Activated CD4-positive, alpha-beta T cell treated with anti-CD3 and anti-CD28 coated beads, Interleukin-2, Interleukin-4, amounts not matched to agents 100 ng/mL and 50 ng/mL, durations not matched to agents 16 hours and 8 hours (primary cell): ENCODE results near the gene RIMBP2.
"Not testable (repeated sequence)": the region's sequence is repeated elsewhere in the genome, so short reads cannot be mapped to it uniquely, and the experiment has no call there.

Experiments used
- DNase-seq: peaks from one replicate; pipeline ENCODE4 v3.0.0-alpha.2; 2020; ENCODE audit warnings: low spot score

Gene RIMBP2

DNA sequence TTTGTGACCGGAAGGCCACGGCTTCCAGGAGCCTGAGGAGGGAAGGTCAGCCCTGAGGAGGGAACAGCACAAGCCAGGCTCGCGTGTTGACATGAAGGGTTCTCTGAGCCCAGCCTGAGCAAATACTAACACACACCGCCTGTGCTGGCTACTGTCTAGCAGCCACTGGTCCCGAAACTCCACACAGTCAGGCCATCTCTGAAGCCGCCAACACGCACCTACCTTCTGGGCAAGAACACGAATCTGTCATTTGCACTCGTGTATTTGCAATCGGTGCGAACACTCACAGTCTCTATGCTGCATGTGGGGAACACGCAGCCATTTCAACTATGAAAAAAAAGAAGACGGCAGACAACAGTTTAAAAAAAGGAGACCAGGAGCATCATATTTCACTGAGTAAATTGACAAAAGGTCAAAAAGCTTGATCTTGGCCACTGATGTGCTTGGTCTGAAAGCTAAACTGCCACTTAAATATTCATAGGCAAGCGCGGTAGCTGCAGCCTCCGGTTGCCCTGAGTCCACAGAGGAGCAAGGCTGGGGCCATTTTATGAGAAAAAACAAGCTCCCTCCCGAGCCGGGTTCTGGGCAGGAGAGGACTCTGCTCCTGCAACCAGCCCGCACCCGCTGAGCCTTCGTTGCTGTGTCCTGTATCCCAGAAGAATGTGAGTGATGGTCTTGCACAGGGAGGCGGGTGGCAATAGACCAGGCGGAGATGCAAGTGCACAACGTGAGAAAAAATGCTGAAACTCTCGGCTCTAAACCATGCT lies 57.8 kb downstream of the RIMBP2 start:
- no peak for DNase-seq

DNA sequence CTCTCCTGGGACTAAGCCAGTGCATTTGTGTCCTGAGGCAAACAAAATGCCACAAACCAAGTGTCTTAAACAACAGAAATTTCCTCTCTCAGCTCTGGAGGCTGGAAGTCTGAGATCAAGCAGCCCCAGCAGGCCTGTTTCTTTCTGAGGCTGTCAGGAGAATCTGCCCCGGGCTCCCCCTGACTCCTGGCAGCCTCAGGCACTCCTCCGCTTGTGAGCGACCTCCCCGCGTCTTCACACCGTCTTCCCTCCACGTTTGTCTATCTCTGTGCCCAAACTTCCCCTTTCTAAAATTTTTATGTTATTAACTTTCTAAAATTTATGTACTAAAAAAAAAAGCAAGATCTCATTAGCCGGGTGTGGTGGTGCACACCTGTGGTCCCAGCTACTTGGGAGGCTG lies 59.7 kb downstream of the RIMBP2 start:
- no peak for DNase-seq

DNA sequence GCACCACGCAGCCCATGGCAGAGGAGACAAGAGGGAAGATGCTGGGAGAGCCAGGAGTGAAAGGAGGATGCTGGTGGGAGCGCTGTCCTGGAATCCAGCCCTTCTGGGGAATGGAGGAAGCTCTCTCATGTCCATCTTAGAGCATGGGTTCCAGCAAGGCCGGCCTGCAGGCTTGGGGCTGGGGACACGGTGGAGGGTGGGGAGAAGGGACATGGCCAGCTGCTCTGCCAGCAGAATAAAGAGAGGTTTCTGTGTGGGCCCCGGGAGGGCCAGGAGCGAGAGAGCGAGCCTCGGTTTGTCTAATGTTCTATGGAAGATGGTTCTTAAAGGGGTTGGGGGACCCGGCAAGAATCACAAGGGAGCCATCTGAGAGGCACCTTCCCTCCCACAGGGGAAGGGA lies 60.2 kb downstream of the RIMBP2 start:
- no peak for DNase-seq

DNA sequence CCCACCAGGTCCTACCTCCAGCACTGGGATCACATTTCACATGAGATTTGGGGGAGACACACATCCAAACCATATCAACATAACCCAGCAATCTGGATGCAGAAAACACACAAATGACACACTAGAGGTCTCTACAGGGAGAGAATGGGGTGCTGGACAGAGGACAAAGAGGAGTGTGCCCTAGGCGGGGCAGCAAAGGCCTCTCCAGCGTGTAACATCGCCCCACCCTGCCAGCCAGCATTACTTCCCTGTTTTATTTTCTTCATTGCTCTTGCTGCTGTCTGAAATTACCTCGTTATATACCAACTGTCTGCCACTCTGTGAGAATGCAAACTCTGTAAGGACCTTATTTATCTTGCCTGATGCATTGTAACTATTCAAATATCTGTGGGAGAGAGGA lies 61.1 kb downstream of the RIMBP2 start:
- no peak for DNase-seq

DNA sequence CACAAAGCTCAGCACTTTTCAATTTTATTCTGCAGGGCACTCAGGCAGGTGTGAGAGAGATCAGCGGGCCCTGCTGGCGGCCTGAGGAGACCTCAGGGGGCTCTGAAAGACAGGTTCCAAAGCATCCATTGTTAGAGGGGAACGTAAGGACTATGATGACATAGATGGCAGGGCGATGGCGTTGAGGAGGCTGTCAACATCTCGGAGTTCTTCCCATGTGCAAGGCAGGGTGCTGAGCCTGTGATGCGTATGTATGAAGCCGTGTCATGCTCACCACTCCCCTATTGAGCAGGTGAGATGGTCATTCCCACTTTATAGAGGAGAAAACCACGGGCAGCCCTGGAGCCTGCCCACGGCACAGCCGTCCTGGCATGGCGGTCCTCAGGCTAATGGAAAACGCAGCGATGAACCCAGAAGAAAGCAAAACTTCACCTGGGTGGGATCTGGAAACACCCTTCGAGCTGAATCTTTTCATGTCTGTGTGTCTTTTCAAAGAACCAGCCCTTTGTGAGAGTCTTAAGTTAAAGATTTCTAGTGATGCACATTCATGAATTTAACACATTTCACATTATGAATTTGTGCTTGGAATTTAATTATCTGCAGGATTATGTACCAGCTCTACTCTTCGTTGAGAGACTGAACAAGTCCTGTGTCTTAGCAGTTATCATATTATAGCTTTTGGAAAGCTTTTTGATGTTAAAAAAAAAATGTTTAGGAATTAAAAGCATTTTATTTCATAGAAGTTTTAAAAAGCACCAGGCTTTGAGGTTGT lies 64.7 kb downstream of the RIMBP2 start:
- no peak for DNase-seq

DNA sequence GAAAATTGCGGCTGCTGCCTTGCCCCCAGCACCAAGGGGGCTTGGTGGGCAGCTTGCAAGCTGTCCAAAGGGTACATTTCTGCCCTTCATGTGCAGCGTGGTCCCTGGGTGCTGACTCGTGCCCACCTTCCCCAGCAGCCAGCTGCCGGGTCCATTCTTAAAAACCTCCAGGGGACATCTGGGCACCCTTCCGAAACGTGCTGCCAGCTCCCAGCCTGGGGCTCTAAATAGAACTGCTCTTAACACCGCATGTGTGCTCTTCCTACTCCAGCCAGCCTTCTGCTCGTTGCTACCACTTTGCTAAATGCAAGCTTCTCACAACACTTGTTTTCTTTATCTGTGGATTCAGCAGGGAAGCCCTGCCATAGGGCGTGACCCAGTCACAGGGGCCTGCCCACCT lies 66.0 kb downstream of the RIMBP2 start:
- no peak for DNase-seq

DNA sequence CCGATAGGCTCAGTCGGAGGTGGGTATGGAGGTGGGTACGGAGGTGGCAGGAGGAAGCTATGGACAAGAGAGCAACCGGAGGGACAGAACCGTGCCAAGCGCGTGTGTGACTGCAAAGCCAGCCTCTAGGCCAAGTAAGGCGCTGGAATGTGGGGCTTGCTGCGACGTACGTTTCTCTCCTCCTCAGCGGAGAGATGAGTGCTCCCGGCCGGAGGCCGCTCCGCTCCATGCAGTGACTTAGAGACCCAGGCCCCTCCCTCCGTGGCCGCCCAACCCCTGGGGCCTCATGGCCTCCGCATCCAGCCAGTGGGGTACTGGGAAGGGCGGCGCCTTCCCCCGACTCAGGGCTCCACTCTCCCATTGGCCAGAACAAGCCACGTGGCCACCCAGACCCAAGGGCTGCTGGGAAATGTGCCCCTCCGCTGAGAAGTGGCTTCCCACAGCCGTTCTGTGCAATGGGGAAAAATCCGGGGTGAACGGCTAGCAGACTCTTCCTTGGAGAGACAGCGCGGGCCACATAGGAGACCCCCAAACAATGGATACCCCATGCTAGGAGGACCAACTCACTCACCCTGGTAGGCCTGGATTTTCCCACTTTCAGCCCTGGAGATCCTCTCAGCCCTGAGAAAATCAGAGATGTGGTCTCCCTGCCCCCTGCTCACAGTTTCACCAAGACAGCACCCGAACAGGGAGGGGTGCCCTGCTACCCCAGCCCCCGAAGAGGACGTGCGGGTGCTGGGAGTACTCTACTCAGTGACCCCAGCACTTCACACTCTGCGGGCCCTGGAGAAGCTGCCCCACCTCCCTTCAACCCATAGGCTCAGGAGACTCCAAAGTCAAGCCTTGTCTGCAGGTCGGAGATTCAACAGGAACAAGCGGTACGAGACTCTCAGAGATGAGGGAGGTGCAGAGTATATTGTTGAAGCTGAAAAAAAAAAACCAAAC lies 66.7 kb downstream of the RIMBP2 start:
- DNase-seq = no peak

DNA sequence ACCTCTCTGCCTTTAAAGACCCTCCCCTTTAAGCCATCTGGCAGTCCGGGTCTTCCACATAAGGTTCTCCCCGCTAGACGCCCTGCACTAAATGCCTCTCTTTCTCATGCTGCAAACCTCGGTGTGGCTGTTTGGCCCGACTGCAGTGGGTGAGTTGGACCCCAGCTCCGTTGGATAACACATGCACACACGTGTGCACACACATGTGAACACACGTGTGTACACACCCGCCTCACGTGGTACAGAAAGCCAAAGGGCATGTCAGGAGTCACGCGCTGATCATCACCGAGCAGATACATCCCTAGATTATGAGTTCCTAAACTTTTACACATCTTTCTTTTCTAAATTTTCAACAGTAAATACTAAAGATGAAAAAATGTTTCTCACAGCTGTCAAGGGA lies 68.3 kb downstream of the RIMBP2 start:
- no peak for DNase-seq

DNA sequence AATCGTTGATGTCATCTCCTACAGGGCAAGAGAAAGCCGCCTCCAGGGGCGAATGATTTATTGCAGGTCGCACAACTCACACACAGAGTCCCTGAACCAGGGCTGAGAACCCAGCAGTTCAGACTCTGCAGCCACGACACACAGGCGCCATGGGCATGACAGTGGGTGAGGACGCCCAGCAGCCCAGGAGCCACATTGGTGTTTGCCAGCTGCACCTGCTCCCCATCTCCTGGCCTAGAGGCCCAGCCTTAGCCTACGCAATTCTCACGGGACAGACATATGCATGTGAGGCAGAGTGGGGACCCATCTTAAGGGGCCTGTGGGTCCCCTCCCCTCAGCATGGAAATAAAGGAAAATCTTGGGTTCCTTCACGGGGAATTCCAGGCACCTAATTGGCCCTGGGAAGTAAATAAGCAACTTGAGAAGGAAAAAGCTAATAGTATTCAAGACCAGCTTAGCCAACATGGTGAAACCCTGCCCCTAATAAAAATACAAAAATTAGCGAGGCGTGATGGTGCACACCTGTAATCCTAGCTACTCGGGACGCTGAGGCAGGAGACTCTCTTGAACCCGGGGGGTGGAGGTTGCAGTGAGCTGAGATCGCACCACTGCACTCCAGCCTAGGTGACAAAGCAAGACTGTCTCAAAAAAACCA lies 69.3 kb downstream of the RIMBP2 start:
- DNase-seq = no peak

DNA sequence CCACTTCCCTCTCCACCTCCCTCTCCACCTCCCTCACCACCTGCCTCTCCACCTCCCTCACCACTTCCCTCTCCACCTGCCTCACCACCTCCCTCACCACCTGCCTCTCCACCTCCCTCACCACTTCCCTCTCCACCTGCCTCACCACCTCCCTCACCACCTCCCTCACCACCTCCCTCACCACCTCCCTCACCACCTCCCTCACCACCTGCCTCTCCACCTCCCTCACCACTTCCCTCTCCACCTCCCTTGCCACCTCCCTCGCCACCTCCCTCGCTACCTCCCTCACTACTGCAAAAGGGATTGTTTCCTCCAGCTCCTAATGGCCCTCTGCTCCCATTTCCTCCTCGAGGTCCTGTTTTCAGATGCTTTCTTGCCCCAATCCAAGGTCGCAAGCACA lies 69.9 kb downstream of the RIMBP2 start:
- DNase-seq = not testable (repeated sequence)

DNA sequence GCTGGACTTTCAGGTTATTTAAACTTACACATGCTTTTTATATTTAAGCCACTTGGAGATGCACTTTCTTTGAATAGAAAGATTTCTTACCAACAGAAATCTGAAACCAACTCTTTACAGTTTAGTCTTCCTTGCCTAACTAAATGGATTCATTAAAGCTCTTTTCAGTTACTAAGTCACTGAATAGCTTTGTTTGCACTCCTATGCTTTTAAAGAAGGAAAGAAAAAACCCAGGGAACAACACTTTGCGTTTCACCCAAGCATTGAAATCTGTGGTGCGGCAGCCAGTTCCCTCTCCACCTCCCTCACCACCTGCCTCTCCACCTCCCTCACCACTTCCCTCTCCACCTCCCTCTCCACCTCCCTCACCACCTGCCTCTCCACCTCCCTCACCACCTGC lies 70.3 kb downstream of the RIMBP2 start:
- DNase-seq = no peak

DNA sequence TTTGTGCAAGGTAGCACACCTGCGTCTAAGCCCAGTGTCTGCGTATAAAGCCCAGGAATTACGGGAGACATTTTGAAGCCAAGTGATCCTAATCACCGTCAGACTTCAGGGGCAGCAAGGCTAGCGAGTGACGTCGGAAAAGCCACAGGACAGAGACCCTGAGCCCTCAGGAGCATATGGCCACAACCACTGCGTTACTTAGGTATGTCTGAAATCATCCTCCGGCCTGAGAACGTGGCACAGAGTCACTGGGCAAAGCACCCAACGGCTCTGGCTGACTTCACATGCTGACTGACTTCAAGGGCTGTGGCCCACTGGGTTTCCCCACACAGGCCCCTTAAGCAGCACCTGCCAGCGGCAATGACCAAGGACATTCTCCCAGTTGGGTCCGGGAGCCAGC lies 71.5 kb downstream of the RIMBP2 start:
- no peak for DNase-seq

DNA sequence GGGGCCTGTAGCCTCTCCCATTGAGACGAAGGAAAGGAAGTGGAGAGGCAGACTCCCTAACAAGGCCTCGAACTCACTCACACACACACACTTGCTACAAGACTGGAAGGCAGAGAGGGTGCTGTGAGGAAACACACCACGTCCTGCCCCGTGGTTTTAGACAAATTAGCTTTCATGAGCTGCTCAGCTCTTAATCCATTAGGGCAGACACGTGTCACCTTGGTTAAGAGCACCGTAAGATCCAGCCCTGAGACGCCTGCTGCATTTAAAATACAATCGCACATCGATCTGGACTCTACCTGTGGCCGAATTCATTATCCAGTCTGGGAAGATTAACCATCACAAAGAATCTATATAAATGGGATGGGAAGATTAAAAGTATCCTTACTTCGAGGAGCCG lies 72.0 kb downstream of the RIMBP2 start:
- DNase-seq = no peak

DNA sequence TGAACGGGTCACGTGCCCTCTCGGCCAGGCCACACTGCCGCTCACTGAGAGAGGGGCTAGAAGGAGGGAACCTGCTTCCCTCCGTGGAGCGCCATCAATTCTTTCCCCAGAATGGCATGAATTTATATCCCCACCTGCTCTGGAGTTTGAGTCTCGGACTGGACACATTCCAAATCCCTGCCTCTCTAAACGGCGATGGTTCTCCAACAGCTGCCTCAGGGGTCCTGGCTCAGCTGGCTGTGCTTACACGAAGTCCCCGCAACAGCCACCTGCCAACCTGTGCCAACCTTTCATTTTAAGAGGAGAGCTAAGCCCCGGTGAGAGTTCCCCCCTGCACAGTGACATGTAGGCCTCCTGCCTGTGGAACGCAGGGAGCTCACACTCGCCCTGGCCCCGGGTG lies 73.2 kb downstream of the RIMBP2 start:
- DNase-seq = no peak

DNA sequence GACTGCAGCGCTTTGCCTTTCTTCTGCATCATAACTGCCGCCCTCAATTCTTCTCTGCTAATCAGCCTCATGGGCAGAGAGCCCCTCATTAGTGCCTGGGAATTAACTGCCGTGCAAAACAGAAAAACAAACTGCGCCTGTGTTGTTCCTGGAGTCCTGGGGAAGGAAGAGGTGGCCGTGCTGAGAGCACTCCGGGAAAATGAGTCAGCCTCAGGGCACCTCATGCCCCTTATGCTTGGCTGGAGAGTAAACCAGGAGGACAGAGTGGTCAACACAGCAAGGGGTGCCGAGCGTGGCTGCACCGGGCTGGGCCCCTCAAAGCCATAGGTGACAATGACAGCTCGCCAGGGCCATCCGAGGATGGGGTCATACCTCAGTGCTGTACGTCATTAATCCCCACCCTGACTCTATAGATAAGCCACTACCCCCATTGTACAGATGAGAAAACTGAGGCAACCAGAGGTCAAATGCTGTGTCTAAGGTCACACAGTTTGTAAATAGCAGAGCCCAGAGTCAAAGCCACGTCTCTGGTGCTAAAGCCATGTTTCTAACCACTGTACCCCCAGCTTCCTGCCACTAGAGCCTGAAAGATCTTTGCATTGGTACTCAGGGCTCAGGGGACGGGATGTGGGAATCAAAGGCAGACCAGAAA lies 74.4 kb downstream of the RIMBP2 start:
- DNase-seq = no peak

DNA sequence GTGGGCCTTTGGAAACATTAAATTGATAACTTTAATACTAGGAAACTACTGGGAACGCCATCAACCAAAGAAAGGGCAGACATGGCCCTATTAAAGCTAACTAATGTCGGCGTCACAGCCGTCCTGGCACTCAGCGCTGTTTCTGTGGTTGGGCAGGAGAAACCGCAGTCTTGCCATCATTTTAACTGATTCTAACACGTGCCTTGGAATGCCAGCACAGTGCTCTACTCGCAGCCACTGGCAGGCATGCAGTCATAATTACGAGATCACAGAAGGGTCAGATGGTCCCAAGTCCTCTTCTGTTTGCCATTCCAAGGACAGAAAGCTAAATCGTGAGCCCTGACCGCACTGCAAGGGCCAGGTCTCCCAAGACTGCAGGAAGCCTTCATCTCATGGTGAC lies 75.2 kb downstream of the RIMBP2 start:
- DNase-seq = no peak

DNA sequence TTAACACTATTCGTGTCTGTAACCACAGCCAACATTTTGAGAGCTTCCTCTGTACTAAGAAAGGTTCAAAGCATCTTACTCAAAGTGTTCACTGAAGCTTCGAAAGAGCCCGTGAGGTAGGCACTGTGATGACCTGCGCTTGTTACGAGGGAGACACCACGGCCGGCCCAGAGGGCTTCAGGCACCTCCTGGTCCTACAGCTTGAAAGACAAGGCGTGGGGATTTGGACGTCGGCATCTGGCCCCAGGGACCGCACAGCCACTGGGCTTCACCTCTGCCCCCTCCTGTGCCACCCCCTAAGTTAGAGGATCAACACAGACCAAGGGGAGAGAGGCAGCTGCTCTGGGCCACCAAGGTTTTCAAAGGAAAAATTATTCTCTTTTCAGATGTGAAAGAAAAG lies 75.6 kb downstream of the RIMBP2 start:
- DNase-seq = no peak

DNA sequence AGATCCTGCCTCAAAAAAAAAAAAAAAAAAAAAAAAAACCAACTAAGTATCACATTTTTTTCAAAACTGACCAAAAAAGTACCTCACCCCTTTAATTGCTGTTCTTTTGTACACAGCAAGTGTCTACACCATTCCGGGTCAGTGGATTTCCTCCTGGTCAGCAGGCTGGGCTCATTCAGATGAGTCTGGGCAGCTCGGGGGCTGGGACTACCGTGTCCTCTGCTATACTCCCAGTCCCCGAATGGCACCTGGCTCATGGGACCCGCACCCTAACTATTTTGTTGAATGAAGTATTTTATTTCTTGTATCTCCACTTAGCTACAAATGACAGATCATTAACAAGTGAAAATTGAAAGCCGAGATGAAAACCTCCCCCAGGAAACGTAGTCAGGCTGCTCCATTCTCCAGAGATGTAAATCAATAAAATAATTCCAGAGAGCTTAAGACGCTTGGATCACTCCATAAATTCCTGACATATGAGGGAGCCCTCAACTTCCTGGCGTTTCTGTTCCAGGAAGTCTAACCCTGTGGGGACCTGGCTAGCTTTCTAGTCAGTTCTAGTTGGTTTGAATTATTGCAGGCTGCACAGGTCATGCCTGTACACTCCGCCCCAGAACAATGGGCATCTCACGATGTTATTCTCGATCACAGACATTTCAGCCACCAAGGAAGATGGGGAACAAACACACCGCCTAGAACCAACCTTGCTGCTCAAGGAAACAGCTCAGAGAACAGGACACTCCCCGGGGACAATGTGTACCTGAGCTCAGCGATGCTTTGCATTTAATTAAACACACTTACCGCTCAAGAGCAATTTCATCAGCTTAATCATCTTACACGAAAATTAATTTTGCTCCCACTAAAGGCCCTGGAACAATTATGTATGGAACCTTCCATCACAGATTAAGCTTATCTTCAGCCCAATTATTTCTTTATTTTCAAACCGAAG lies 76.3 kb downstream of the RIMBP2 start:
- no peak for DNase-seq

DNA sequence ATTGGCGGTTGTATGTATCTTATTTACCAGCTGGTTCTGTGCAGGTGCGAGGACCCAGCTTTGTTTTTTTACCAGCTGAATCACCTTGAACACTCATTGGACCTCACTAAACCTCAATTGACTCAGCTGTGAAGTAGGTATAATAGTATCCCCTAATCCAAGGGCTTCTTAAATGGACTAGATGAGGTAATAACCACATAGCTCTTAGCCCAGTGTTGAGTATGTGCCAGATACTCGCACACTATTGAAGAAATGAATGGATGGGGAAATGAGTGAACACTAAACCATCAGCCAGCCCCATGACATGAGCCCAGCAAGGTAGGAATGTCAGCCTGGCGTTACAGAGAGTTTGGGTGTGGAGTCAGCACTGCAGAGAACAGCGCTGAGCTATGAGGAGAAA lies 79.7 kb downstream of the RIMBP2 start:
- no peak for DNase-seq

DNA sequence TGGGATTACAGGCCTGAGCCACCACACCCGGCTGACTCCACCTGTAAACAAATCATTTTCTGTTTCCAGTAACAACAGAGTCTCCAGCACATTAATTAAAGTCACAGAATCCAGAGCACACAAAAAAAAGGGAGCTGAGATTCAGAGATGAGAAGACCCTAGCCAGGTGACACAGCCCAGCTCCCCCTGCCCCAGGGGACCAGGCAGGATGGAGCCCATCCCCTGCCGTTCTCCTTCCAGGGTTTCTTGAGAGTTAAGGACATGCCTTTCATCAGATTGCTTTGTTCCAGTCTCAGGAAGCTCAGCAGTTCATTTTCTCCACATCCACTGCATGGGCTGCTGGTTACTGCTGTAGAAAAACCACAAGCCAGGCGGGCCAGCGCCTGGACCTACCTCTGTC lies 81.2 kb downstream of the RIMBP2 start:
- DNase-seq = no peak
